HCT116 (cell line): ENCODE data around the gene GATM. TPM values are rescaled to one million over a fixed set of nuclear protein-coding genes. Genes with fewer than 3 reads are reported as not detected.

Source experiments
- ATAC-seq: fragments of 200-7000 bp; cut with Tn5 transposase; 2 replicates; pipeline ENCODE4 v1.9.1; 2020; ENCODE audit warnings: mild to moderate bottlenecking, moderate library complexity
- BruUV-seq: library from RNA; stranded (reverse); fragments of 400-500 nt; replicated peaks from 2 replicates; lab custom pipeline; 2021; lab: Mats Ljungman, UMichigan
- CTCF ChIA-PET: fragments of 300-600 bp; sonication (Branson Sonifier 250); formaldehyde crosslinking; loops from one replicate; lab custom pipeline; 2021; ENCODE audit warnings: antibody characterized with exemption; lab: Charles Lee
- POLR2A ChIA-PET: fragments of 300-600, 350-600 bp; sonication (Branson Sonifier 250); formaldehyde crosslinking; loops from one replicate; lab custom pipeline; 2021; ENCODE audit warnings: antibody characterized with exemption; lab: Charles Lee
- RAD21 ChIA-PET, 2 experiments: fragments of 300-600 bp; sonication (Branson Sonifier 250); formaldehyde crosslinking; loops; one replicate each; lab custom pipeline; 2023; ENCODE audit warnings: low total read pairs in 2 of 2; ENCODE audit not compliant: uncharacterized antibody in 2 of 2, unreplicated experiment in 2 of 2, low non-redundant PET in 1 of 2; lab: Charles Lee
- DNase-seq: peaks from one replicate; pipeline ENCODE4 v3.0.0-alpha.2; 2010; ENCODE audit warnings: low read depth, low spot score
- H2AFZ ChIP-seq: fragments of 200-600 bp; shearing (Covaris generic), sonication (generic); 2 replicates; pipeline ENCODE4 v1.6.1; 2017; ENCODE audit warnings: low read depth, mixed run types, mixed read lengths, antibody characterized with exemption, low read length; ENCODE audit not compliant: poor library complexity, severe bottlenecking
- H3K27ac ChIP-seq: 2 replicates; pipeline ENCODE4 v1.5.1; 2012; ENCODE audit warnings: low read depth, low read length
- H3K27me3 ChIP-seq: fragments of 200-600 bp; sonication (generic); 2 replicates; pipeline ENCODE4 v1.6.1; 2016; ENCODE audit warnings: mixed run types, low read length, mixed read lengths; ENCODE audit not compliant: insufficient read depth
- H3K36me3 ChIP-seq, 2 experiments: fragments of 200-500 bp in 1 of 2; fragments of 200-600 bp in 1 of 2; sonication (Bioruptor generic) in 1 of 2; sonication (generic) in 1 of 2; 2 replicates each; pipeline versions ENCODE4 v1.5.1 to v1.6.1; 2014 to 2016; ENCODE audit warnings: low read length in 2 of 2, inconsistent platforms in 1 of 2, mixed read lengths in 1 of 2, mixed run types in 1 of 2; ENCODE audit not compliant: insufficient read depth in 2 of 2, control insufficient read depth in 1 of 2
- H3K4me1 ChIP-seq, 2 experiments: fragments of 200-600 bp in 1 of 2; sonication (generic) in 1 of 2; 2 replicates each; pipeline versions ENCODE4 v1.5.1 to v1.6.1; 2012 to 2017; ENCODE audit warnings: low read length in 2 of 2, inconsistent platforms in 1 of 2, mild to moderate bottlenecking in 1 of 2, mixed read lengths in 1 of 2, mixed run types in 1 of 2, moderate library complexity in 1 of 2; ENCODE audit not compliant: insufficient read depth in 2 of 2, control insufficient read depth in 1 of 2
- H3K4me2 ChIP-seq: fragments of 200-600 bp; sonication (generic); 2 replicates; pipeline ENCODE4 v1.6.1; 2017; ENCODE audit warnings: mixed run types, low read length, mixed read lengths
- H3K4me3 ChIP-seq, 2 experiments: fragments of 200-600 bp in 1 of 2; sonication (generic) in 1 of 2; replicated peaks in 1 of 2; 2 replicates each; pipeline ENCODE4 v1.5.1; 2011 to 2016; ENCODE audit warnings: low read length in 2 of 2, control low read depth in 1 of 2, low read depth in 1 of 2, mild to moderate bottlenecking in 1 of 2, mixed read lengths in 1 of 2, mixed run types in 1 of 2
- H3K79me2 ChIP-seq: fragments of 200-600 bp; sonication (generic); 2 replicates; pipeline ENCODE4 v1.6.1; 2017; ENCODE audit warnings: mild to moderate bottlenecking, mixed run types, low read length, moderate library complexity, mixed read lengths; ENCODE audit not compliant: insufficient read depth
- H3K9ac ChIP-seq: fragments of 200-600 bp; sonication (generic); 2 replicates; pipeline ENCODE4 v1.6.1; 2016; ENCODE audit warnings: low read length, mixed read lengths
- H3K9me2 ChIP-seq: fragments of 200-600 bp; sonication (generic), shearing (Covaris generic); 2 replicates; pipeline ENCODE4 v1.6.1; 2017; ENCODE audit warnings: mixed run types, mild to moderate bottlenecking, moderate library complexity; ENCODE audit not compliant: insufficient read depth
- H3K9me3 ChIP-seq, 2 experiments: fragments of 200-500 bp in 1 of 2; fragments of 200-600 bp in 1 of 2; sonication (Bioruptor generic) in 1 of 2; sonication (generic) in 1 of 2; 2 replicates each; pipeline ENCODE4 v1.6.1; 2014 to 2017; ENCODE audit warnings: low read length in 2 of 2, mixed read lengths in 2 of 2, inconsistent platforms in 1 of 2, low read depth in 1 of 2, mild to moderate bottlenecking in 1 of 2, mixed run types in 1 of 2, moderate library complexity in 1 of 2; ENCODE audit not compliant: control insufficient read depth in 1 of 2, insufficient read depth in 1 of 2
- H4K20me1 ChIP-seq: fragments of 200-600 bp; sonication (generic), shearing (Covaris generic); 2 replicates; pipeline ENCODE4 v1.6.1; 2017; ENCODE audit warnings: mixed run types, mild to moderate bottlenecking, moderate library complexity; ENCODE audit not compliant: insufficient read depth
- CEBPB ChIP-seq: IDR thresholded peaks from 2 replicates; pipeline ENCODE4 v1.6.1; 2012; ENCODE audit warnings: low read depth
- EGR1 ChIP-seq: IDR thresholded peaks from 2 replicates; pipeline ENCODE4 v1.6.1; 2012; ENCODE audit warnings: low read depth
- ELF1 ChIP-seq: IDR thresholded peaks from 2 replicates; pipeline ENCODE4 v1.6.1; 2012; ENCODE audit warnings: low read depth, borderline replicate concordance
- EZH2 ChIP-seq: fragments of 200-600 bp; sonication (generic); IDR thresholded peaks from 2 replicates; pipeline ENCODE4 v1.6.1; 2017; ENCODE audit warnings: antibody characterized with exemption, mixed run types
- EZH2phosphoT487 ChIP-seq: fragments of 200-600 bp; IDR thresholded peaks from 2 replicates; pipeline ENCODE4 v1.6.1; 2018; ENCODE audit warnings: antibody characterized with exemption, borderline replicate concordance
- FOSL1 ChIP-seq: IDR thresholded peaks from 2 replicates; pipeline ENCODE4 v1.6.1; 2012; ENCODE audit warnings: low read depth
- JUND ChIP-seq: IDR thresholded peaks from 2 replicates; pipeline ENCODE4 v1.6.1; 2012
- POLR2A ChIP-seq: IDR thresholded peaks from 2 replicates; pipeline ENCODE4 v1.7.0; 2011; ENCODE audit warnings: borderline replicate concordance; ENCODE audit not compliant: insufficient read depth, insufficient read length; ENCODE audit errors: extremely low read depth
- POLR2AphosphoS5 ChIP-seq: IDR thresholded peaks from 2 replicates; pipeline ENCODE4 v1.6.1; 2011; ENCODE audit warnings: mild to moderate bottlenecking, low read depth, low read length, moderate library complexity
- SRF ChIP-seq: IDR thresholded peaks from 2 replicates; pipeline ENCODE4 v1.6.1; 2012; ENCODE audit warnings: low read depth
- TCF7L2 ChIP-seq: IDR thresholded peaks from 2 replicates; pipeline ENCODE4 v1.7.0; 2011; ENCODE audit warnings: borderline replicate concordance, inconsistent platforms; ENCODE audit not compliant: insufficient read depth, insufficient read length; ENCODE audit errors: extremely low read depth
- YY1 ChIP-seq: IDR thresholded peaks from 2 replicates; pipeline ENCODE4 v1.6.1; 2011; ENCODE audit warnings: low read length, low read depth, moderate library complexity, mild to moderate bottlenecking; ENCODE audit not compliant: insufficient replicate concordance; ENCODE audit errors: extremely low read depth
- ZFX ChIP-seq: fragments of 450-650 bp; IDR thresholded peaks from 2 replicates; pipeline ENCODE4 v1.6.1; 2017
- intact Hi-C: fragments of 100-400 bp; cut with micrococcal nuclease; formaldehyde crosslinking; loops from 2 replicates; pipeline ENCODE4 v1.10.0; 2022
- total RNA-seq: library from RNA; stranded (reverse); gene quantifications from one replicate; pipeline ENCODE4 v1.2.1, GENCODE V29; 2021; ENCODE audit not compliant: unreplicated experiment
- TF ChIP-seq, protein P1 (sequence below): IDR thresholded peaks from 2 replicates; pipeline ENCODE4 v1.6.1; 2012; ENCODE audit warnings: low read depth
- TF ChIP-seq, protein P2 (sequence below): IDR thresholded peaks from 2 replicates; pipeline ENCODE4 v1.6.1; 2012
- TF ChIP-seq, protein P3 (sequence below), 3 experiments: fragments of 200-600 bp in 1 of 3; sonication (generic) in 1 of 3; IDR thresholded peaks in 2 of 3; conservative IDR thresholded peaks in 1 of 3; 2 replicates each; pipeline ENCODE4 v1.5.1; 2012 to 2017; ENCODE audit warnings: low read depth in 2 of 3, low read length in 2 of 3, antibody characterized with exemption in 1 of 3, borderline replicate concordance in 1 of 3, control low read depth in 1 of 3, mild to moderate bottlenecking in 1 of 3, mixed read lengths in 1 of 3, mixed run types in 1 of 3, moderate library complexity in 1 of 3; ENCODE audit not compliant: insufficient read depth in 1 of 3

The GATM gene
- total RNA-seq, 1 experiment from 2014 or later = 3.1 TPM

DNA sequence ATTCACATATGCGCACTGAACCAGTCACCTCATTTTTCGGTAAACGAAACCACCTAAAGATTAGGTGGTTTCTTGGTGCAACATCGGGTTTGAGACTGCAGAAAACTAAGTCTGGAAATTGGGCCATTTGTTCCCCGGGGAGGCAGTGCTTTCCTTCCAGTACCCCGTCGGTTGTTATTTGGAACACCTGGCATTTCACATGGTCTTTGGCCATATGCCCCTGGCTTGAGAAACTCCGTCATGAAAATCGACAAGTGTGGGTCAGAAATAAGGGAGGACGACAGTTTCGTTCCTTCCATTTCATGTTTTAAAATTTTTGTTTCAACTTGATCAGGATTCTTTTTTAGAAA, 544 bp upstream of the GATM start:
- ChIA-PET POLR2A (no interaction called here), RAD21 (no interaction called here), CTCF (no interaction called here)
- Histone ChIP-seq H3K9ac (no peak overlapping the region), H3K4me2 (no peak overlapping the region), H3K27me3 (no peaks in the 10 kb centered on the region), H3K27ac (no peak overlapping the region), H3K4me3 (no peak overlapping the region), H3K36me3 (no peaks in the 10 kb centered on the region), H3K79me2 (no peaks in the 10 kb centered on the region), H3K9me3 (no peaks in the 10 kb centered on the region), H2AFZ (no peak overlapping the region), H3K9me2 (no peaks in the 10 kb centered on the region), H3K4me1 (no peaks in the 10 kb centered on the region), H4K20me1 (no peaks in the 10 kb centered on the region)
- no TSS peak for BruUV-seq
- TF ChIP-seq EZH2 = no peak
- TF ChIP-seq POLR2A = no peak
- TF ChIP-seq, protein P1, sequence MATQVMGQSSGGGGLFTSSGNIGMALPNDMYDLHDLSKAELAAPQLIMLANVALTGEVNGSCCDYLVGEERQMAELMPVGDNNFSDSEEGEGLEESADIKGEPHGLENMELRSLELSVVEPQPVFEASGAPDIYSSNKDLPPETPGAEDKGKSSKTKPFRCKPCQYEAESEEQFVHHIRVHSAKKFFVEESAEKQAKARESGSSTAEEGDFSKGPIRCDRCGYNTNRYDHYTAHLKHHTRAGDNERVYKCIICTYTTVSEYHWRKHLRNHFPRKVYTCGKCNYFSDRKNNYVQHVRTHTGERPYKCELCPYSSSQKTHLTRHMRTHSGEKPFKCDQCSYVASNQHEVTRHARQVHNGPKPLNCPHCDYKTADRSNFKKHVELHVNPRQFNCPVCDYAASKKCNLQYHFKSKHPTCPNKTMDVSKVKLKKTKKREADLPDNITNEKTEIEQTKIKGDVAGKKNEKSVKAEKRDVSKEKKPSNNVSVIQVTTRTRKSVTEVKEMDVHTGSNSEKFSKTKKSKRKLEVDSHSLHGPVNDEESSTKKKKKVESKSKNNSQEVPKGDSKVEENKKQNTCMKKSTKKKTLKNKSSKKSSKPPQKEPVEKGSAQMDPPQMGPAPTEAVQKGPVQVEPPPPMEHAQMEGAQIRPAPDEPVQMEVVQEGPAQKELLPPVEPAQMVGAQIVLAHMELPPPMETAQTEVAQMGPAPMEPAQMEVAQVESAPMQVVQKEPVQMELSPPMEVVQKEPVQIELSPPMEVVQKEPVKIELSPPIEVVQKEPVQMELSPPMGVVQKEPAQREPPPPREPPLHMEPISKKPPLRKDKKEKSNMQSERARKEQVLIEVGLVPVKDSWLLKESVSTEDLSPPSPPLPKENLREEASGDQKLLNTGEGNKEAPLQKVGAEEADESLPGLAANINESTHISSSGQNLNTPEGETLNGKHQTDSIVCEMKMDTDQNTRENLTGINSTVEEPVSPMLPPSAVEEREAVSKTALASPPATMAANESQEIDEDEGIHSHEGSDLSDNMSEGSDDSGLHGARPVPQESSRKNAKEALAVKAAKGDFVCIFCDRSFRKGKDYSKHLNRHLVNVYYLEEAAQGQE = no peak
- no peak for TF ChIP-seq YY1
- no peak for TF ChIP-seq ZFX
- no peak for TF ChIP-seq ELF1
- TF ChIP-seq, protein P2, sequence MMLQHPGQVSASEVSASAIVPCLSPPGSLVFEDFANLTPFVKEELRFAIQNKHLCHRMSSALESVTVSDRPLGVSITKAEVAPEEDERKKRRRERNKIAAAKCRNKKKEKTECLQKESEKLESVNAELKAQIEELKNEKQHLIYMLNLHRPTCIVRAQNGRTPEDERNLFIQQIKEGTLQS = no peak
- TF ChIP-seq SRF = no peak
- no peak for TF ChIP-seq JUND
- TF ChIP-seq TCF7L2 = no peak
- no peak for TF ChIP-seq FOSL1
- no peak for TF ChIP-seq CEBPB
- TF ChIP-seq POLR2AphosphoS5 = no peak
- TF ChIP-seq, protein P3, sequence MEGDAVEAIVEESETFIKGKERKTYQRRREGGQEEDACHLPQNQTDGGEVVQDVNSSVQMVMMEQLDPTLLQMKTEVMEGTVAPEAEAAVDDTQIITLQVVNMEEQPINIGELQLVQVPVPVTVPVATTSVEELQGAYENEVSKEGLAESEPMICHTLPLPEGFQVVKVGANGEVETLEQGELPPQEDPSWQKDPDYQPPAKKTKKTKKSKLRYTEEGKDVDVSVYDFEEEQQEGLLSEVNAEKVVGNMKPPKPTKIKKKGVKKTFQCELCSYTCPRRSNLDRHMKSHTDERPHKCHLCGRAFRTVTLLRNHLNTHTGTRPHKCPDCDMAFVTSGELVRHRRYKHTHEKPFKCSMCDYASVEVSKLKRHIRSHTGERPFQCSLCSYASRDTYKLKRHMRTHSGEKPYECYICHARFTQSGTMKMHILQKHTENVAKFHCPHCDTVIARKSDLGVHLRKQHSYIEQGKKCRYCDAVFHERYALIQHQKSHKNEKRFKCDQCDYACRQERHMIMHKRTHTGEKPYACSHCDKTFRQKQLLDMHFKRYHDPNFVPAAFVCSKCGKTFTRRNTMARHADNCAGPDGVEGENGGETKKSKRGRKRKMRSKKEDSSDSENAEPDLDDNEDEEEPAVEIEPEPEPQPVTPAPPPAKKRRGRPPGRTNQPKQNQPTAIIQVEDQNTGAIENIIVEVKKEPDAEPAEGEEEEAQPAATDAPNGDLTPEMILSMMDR (IDR thresholded peaks at IDR 0.05 in 2 of 3, conservative IDR thresholded peaks at IDR 0.05 in 1 of 3; ENCODE audit: borderline replicate concordance in 1 of 3, insufficient read depth in 1 of 3, low read depth in 2 of 3, low read length in 2 of 3) = no peak
- TF ChIP-seq EGR1 = no peak
- TF ChIP-seq EZH2phosphoT487 = no peak
- DNase-seq = no peak
- ATAC-seq = no peak
- intact Hi-C loops = no loop called here
